A172 (cell line): ENCODE results near the gene CCDC136. TPM values are rescaled to one million over a fixed set of nuclear protein-coding genes. Genes with fewer than 3 reads are reported as not detected.

Source experiments
- DNase-seq: peaks from one replicate; pipeline ENCODE4 v3.0.0-alpha.2; 2015; ENCODE audit warnings: low spot score
- total RNA-seq: library from RNA; depleted of rRNA; stranded (reverse); fragments of >200 nt; shearing (Covaris generic); gene quantifications from 2 replicates; pipeline ENCODE4 v1.2.3, GENCODE V29; 2014; rRNA removed

CCDC136 gene
- total RNA-seq = 5.3 and 7.0 TPM in 2 replicates

GRCh38 chr7:128791121-128791971 lies at the start of gene CCDC136:
TSS of gene CCDC136 (plus strand) at chr7:128791968. CDS start at chr7:128792412, 444 bp downstream.
- peak; percentile 40 for DNase-seq

GRCh38 chr7:128742206-128742605 lies 49.6 kb upstream of the CCDC136 start:
- peak; percentile 32 for DNase-seq

- DNase-seq = peak; percentile 42
These were observed 48.5 kb upstream of the CCDC136 start for GRCh38 chr7:128743112-128743772.

- DNase-seq = no peak
These were observed 47.3 kb upstream of the CCDC136 start for GRCh38 chr7:128744366-128744905.

- no peak for DNase-seq
These were observed 46.1 kb upstream of the CCDC136 start for GRCh38 chr7:128745706-128746105.

- DNase-seq = no peak
These were observed 44.3 kb upstream of the CCDC136 start for GRCh38 chr7:128747327-128748079.

- no peak for DNase-seq
These were observed 39.5 kb upstream of the CCDC136 start for GRCh38 chr7:128752251-128752650.

GRCh38 chr7:128755075-128755818 lies 36.5 kb upstream of the CCDC136 start:
- DNase-seq = no peak

- DNase-seq = no peak
These were observed 35.8 kb upstream of the CCDC136 start for GRCh38 chr7:128755819-128756476.

- no peak for DNase-seq
These were observed 34.6 kb upstream of the CCDC136 start for GRCh38 chr7:128757203-128757602.

- DNase-seq = no peak
These were observed 33.2 kb upstream of the CCDC136 start for GRCh38 chr7:128758553-128758952.

GRCh38 chr7:128759242-128759641 lies 32.5 kb upstream of the CCDC136 start:
- no peak for DNase-seq

- DNase-seq = no peak
These were observed 28.2 kb upstream of the CCDC136 start for GRCh38 chr7:128763541-128763940.

- no peak for DNase-seq
These were observed 24.2 kb upstream of the CCDC136 start for GRCh38 chr7:128767475-128768110.

- no peak for DNase-seq
These were observed 21.5 kb upstream of the CCDC136 start for GRCh38 chr7:128770233-128770632.

GRCh38 chr7:128773604-128774003 lies 18.2 kb upstream of the CCDC136 start:
- DNase-seq = no peak

- DNase-seq = no peak
These were observed 17.6 kb upstream of the CCDC136 start for GRCh38 chr7:128774029-128774689.

GRCh38 chr7:128774921-128775320 lies 16.8 kb upstream of the CCDC136 start:
- DNase-seq = no peak

- no peak for DNase-seq
These were observed 15.9 kb upstream of the CCDC136 start, which contains the start of gene OPN1SW for GRCh38 chr7:128775744-128776474. TSS of gene OPN1SW (minus strand) at chr7:128775794. CDS start at chr7:128775781, 13 bp downstream.
